OCI-LY3 (cell line): ENCODE measurements around the gene C11orf54.

Source experiments
- H2AFZ ChIP-seq: fragments of 200-600, 300-600 bp; shearing (Covaris generic); 2 replicates; pipeline ENCODE4 v1.6.0; 2014; ENCODE audit warnings: antibody characterized with exemption, low read depth, low read length
- H3K27ac ChIP-seq: fragments of 200-600, 300-600 bp; sonication (generic); 2 replicates; pipeline ENCODE4 v1.5.1; 2014; ENCODE audit warnings: mild to moderate bottlenecking, low read length, moderate library complexity, mixed read lengths
- H3K27me3 ChIP-seq: fragments of 200-600, 300-600 bp; sonication (generic); 2 replicates; pipeline ENCODE4 v1.6.1; 2014; ENCODE audit warnings: low read depth, low read length, mixed read lengths
- H3K36me3 ChIP-seq: fragments of 200-600, 300-600 bp; sonication (generic); replicated peaks from 2 replicates; pipeline ENCODE3; 2014; ENCODE audit warnings: low read depth, low read length, mixed read lengths
- H3K4me1 ChIP-seq: fragments of 300-600, 200-600 bp; sonication (generic); 2 replicates; pipeline ENCODE4 v1.6.1; 2014; ENCODE audit warnings: low read length, mixed read lengths
- H3K4me2 ChIP-seq: fragments of 200-600, 300-600 bp; sonication (generic); 2 replicates; pipeline ENCODE4 v1.6.1; 2014; ENCODE audit warnings: low read length, mixed read lengths
- H3K4me3 ChIP-seq: fragments of 300-600, 200-600 bp; sonication (generic); 2 replicates; pipeline ENCODE4 v1.5.1; 2014; ENCODE audit warnings: antibody characterized with exemption, mild to moderate bottlenecking, low read length, moderate library complexity
- H3K79me2 ChIP-seq: fragments of 300-600, 200-600 bp; shearing (Covaris generic); 2 replicates; pipeline ENCODE4 v1.6.1; 2014; ENCODE audit warnings: mild to moderate bottlenecking, low read length, mixed read lengths
- H3K9ac ChIP-seq: fragments of 300-600, 200-600 bp; shearing (Covaris generic); 2 replicates; pipeline ENCODE4 v1.6.0; 2014; ENCODE audit warnings: mild to moderate bottlenecking, low read length, moderate library complexity
- H3K9me3 ChIP-seq: fragments of 200-600, 300-600 bp; shearing (Covaris generic); 2 replicates; pipeline ENCODE4 v1.6.1; 2014; ENCODE audit warnings: low read length, mixed read lengths; ENCODE audit not compliant: insufficient read depth
- H4K20me1 ChIP-seq: fragments of 200-600, 300-600 bp; sonication (generic); 2 replicates; pipeline ENCODE4 v1.6.1; 2016; ENCODE audit warnings: low read length, mixed read lengths; ENCODE audit not compliant: insufficient read depth
- CTCF ChIP-seq: fragments of 200-600, 300-600 bp; sonication (generic); IDR thresholded peaks from 2 replicates; pipeline ENCODE4 v1.5.1; 2014; ENCODE audit warnings: antibody characterized with exemption, low read length, low read depth
- EZH2phosphoT487 ChIP-seq: fragments of 200-600 bp; shearing (Covaris generic); IDR thresholded peaks from 2 replicates; pipeline ENCODE4 v1.6.1; 2018; ENCODE audit warnings: antibody characterized with exemption, mixed run types, low read depth

Gene C11orf54

GRCh38 chr11:93729129-93729616, 12.3 kb upstream of the C11orf54 start:
- Histone ChIP-seq H3K36me3 (peaks cover 88% of the 10 kb centered on the region), H2AFZ (no peak overlapping the region), H4K20me1 (peaks cover 48% of the 10 kb centered on the region), H3K9me3 (no peaks in the 10 kb centered on the region), H3K9ac (no peak overlapping the region), H3K79me2 (peaks cover 23% of the 10 kb centered on the region), H3K27me3 (no peaks in the 10 kb centered on the region), H3K27ac (0 out of 2 replicates have a peak overlapping the region, but pooled peaks have one; percentile 1), H3K4me2 (no peak overlapping the region), H3K4me1 (peaks cover 3% of the 10 kb centered on the region; the same call in 1 of the 2 replicates), H3K4me3 (no peak overlapping the region)
- TF ChIP-seq EZH2phosphoT487 (no peak), CTCF (no peak)

GRCh38 chr11:93730108-93731107, 11.1 kb upstream of the C11orf54 start:
- Histone ChIP-seq H3K9ac (no peak overlapping the region), H3K27ac (0 out of 2 replicates have a peak overlapping the region, but pooled peaks have one; percentile 6), H3K4me1 (peaks cover 14% of the 10 kb centered on the region; the same call in 1 of the 2 replicates), H3K4me2 (no peak overlapping the region), H3K4me3 (no peak overlapping the region), H2AFZ (no peak overlapping the region), H3K79me2 (peaks cover 35% of the 10 kb centered on the region), H3K9me3 (no peaks in the 10 kb centered on the region), H4K20me1 (peaks cover 59% of the 10 kb centered on the region), H3K36me3 (peaks cover 94% of the 10 kb centered on the region), H3K27me3 (no peaks in the 10 kb centered on the region)
- TF ChIP-seq EZH2phosphoT487, result no peak
- no peak for TF ChIP-seq CTCF

GRCh38 chr11:93732237-93732892, 9.1 kb upstream of the C11orf54 start:
- H3K79me2 ChIP-seq, result peaks cover 55% of the 10 kb centered on the region
- H3K4me1 ChIP-seq, result peaks cover 32% of the 10 kb centered on the region
- no peak for TF ChIP-seq EZH2phosphoT487
- TF ChIP-seq CTCF, result no peak

GRCh38 chr11:93733474-93733873, 8.0 kb upstream of the C11orf54 start:
- Histone ChIP-seq H3K27me3 (no peaks in the 10 kb centered on the region), H3K4me2 (no peak overlapping the region), H3K4me1 (peaks cover 43% of the 10 kb centered on the region), H2AFZ (no peak overlapping the region), H3K36me3 (peaks cover 100% of the 10 kb centered on the region), H3K9me3 (no peaks in the 10 kb centered on the region), H3K9ac (no peak overlapping the region), H3K79me2 (peaks cover 66% of the 10 kb centered on the region), H3K4me3 (no peak overlapping the region), H3K27ac (no peak overlapping the region), H4K20me1 (peaks cover 83% of the 10 kb centered on the region)
- TF ChIP-seq CTCF (no peak), EZH2phosphoT487 (no peak)

More at GRCh38 chr11:93732237-93732892, 9.1 kb upstream of the C11orf54 start:
- H3K36me3 ChIP-seq, result peaks cover 99% of the 10 kb centered on the region
- H3K9ac ChIP-seq, result no peak overlapping the region
- no peak overlapping the region for H3K4me3 ChIP-seq
- no peaks in the 10 kb centered on the region for H3K27me3 ChIP-seq
- H3K9me3 ChIP-seq, result no peaks in the 10 kb centered on the region
- peaks cover 77% of the 10 kb centered on the region for H4K20me1 ChIP-seq
- H3K4me2 ChIP-seq, result no peak overlapping the region
- H2AFZ ChIP-seq, result no peak overlapping the region
- no peak overlapping the region for H3K27ac ChIP-seq
